CMK (cell line): Measurements from ENCODE around the gene PBX1.

Experiments
- DNase-seq: peaks from one replicate; pipeline ENCODE4 v3.0.0-alpha.2; 2010; ENCODE audit warnings: low read depth

Gene PBX1

GRCh38 chr1:164830628-164831027, 271.6 kb downstream of the PBX1 start:
- no peak for DNase-seq

GRCh38 chr1:164834641-164835040, 275.7 kb downstream of the PBX1 start:
- DNase-seq = no peak

GRCh38 chr1:164836614-164837018, 277.6 kb downstream of the PBX1 start:
- no peak for DNase-seq

- no peak for DNase-seq
Measured at GRCh38 chr1:164838786-164839185, 279.8 kb downstream of the PBX1 start.

- no peak for DNase-seq
Measured at GRCh38 chr1:164840936-164841335, 282.0 kb downstream of the PBX1 start.

GRCh38 chr1:164841702-164842465, 282.9 kb downstream of the PBX1 start:
- no peak for DNase-seq

GRCh38 chr1:164842870-164843269, 283.9 kb downstream of the PBX1 start:
- no peak for DNase-seq

GRCh38 chr1:164843743-164844500, 284.9 kb downstream of the PBX1 start:
- DNase-seq = no peak

- no peak for DNase-seq
Measured at GRCh38 chr1:164846731-164847691, 288.0 kb downstream of the PBX1 start.

- DNase-seq = no peak
Measured at GRCh38 chr1:164853146-164853545, 294.2 kb downstream of the PBX1 start.

GRCh38 chr1:164855716-164856329, 296.8 kb downstream of the PBX1 start:
- DNase-seq = no peak

GRCh38 chr1:164856381-164856780, 297.4 kb downstream of the PBX1 start:
- DNase-seq = no peak

GRCh38 chr1:164857439-164857838, 298.5 kb downstream of the PBX1 start:
- no peak for DNase-seq

GRCh38 chr1:164858096-164858632, 299.2 kb downstream of the PBX1 start:
- no peak for DNase-seq

GRCh38 chr1:164861632-164862031, 302.6 kb downstream of the PBX1 start:
- DNase-seq = no peak

GRCh38 chr1:164863056-164863455, 304.1 kb downstream of the PBX1 start:
- DNase-seq = no peak

GRCh38 chr1:164864161-164864560, 305.2 kb downstream of the PBX1 start:
- DNase-seq = no peak

- DNase-seq = no peak
Measured at GRCh38 chr1:164865385-164865784, 306.4 kb downstream of the PBX1 start.

- DNase-seq = no peak
Measured at GRCh38 chr1:164867590-164867989, 308.6 kb downstream of the PBX1 start.

- no peak for DNase-seq
Measured at GRCh38 chr1:164868990-164869389, 310.0 kb downstream of the PBX1 start.

GRCh38 chr1:164875518-164875917, 316.5 kb downstream of the PBX1 start:
- no peak for DNase-seq
